Stomach smooth muscle (tissue), 2 donors: ENCODE measurements around the gene GSTA4.
"Not testable (repeated sequence)": the region's sequence is repeated elsewhere in the genome, so short reads cannot be mapped to it uniquely, and the experiment has no call there.

ENCODE experiments used
- H3K27ac ChIP-seq: one replicate; pipeline ENCODE4 v1.7.0; 2013; ENCODE audit warnings: mild to moderate bottlenecking, low read length, inconsistent platforms
- H3K27me3 ChIP-seq, 2 donors: one replicate each; pipeline ENCODE4 v1.7.0; 2013; ENCODE audit warnings: low read length in 2 of 2; ENCODE audit not compliant: insufficient read depth in 2 of 2, control insufficient read depth in 1 of 2
- H3K36me3 ChIP-seq, 2 donors: one replicate each; pipeline ENCODE4 v1.7.0; 2013; ENCODE audit warnings: low read length in 2 of 2; ENCODE audit not compliant: control insufficient read depth in 2 of 2, insufficient read depth in 2 of 2
- H3K4me1 ChIP-seq: one replicate; pipeline ENCODE4 v1.7.0; 2013; ENCODE audit warnings: low read length; ENCODE audit not compliant: control insufficient read depth, insufficient read depth
- H3K4me3 ChIP-seq, 2 donors: one replicate each; pipeline ENCODE4 v1.7.0; 2013; ENCODE audit warnings: low read length in 2 of 2
- H3K9ac ChIP-seq, 2 donors: one replicate each; pipeline ENCODE4 v1.7.0; 2013; ENCODE audit warnings: low read length in 2 of 2, mild to moderate bottlenecking in 1 of 2
- H3K9me3 ChIP-seq, 2 donors: one replicate each; pipeline ENCODE4 v1.7.0; 2013; ENCODE audit warnings: low read length in 2 of 2; ENCODE audit not compliant: control insufficient read depth in 2 of 2
- donor health status: healthy.
- donor health status: Pancreatic carcinoma.

GSTA4 gene

DNA sequence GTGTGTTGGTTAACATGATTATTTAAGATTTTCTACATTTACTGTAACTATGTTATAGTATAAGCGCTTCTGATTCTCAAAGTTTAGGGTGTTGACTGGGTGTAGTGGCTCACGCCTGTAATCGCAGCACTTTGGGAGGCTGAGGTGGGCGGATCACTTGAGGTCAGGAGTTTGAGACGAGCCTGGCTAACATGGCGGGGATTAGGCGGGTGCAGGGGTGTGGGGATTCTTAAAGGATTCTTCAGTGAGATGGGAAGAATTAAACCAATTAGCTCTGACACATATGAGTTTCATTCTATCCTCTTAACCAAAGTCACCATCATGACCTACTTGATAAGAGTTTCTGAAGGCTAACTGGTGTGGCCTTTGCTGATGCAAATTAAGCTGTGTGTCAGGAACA is 39.2 kb downstream of the GSTA4 start:
- no peaks in the 10 kb centered on the region for H3K4me1 ChIP-seq
- no peak overlapping the region for H3K4me3 ChIP-seq

GRCh38 chr6:52953911-52954839 is 40.9 kb downstream of the GSTA4 start:
- Histone ChIP-seq H3K4me1 (no peaks in the 10 kb centered on the region), H3K36me3 (no peaks in the 10 kb centered on the region), H3K27ac (no peak overlapping the region), H3K9ac (no peak overlapping the region), H3K9me3 (no peaks in the 10 kb centered on the region), H3K4me3 (no peak overlapping the region), H3K27me3 (no peaks in the 10 kb centered on the region)

More for the DNA sequence above, 39.2 kb downstream of the GSTA4 start:
- Histone ChIP-seq H3K27ac (no peak overlapping the region), H3K9me3 (no peaks in the 10 kb centered on the region), H3K9ac (no peak overlapping the region), H3K27me3 (no peaks in the 10 kb centered on the region), H3K36me3 (no peaks in the 10 kb centered on the region)

DNA sequence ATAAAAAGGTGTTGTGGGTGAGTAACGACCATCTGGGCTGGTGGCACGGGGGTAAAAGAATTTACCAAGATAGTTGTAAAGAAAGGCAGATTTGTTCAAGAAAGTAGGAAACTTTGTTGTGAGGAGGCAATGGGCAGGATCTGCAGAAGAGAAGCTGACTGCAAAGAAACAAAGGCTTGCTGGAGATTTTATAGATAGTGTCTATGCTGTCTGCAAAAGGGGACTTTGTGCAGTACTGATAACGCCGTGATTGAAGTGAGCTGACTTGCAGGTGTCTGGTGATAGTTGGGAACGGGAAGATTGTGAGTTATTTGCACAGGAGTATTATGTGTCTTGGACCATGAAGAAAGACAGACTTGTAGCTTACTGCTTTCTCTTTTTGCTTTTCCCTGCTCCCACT is 48.8 kb downstream of the GSTA4 start:
- Histone ChIP-seq H3K4me3 (no peak overlapping the region), H3K27me3 (no peaks in the 10 kb centered on the region), H3K9me3 (no peaks in the 10 kb centered on the region), H3K4me1 (no peaks in the 10 kb centered on the region), H3K27ac (no peak overlapping the region), H3K36me3 (no peaks in the 10 kb centered on the region), H3K9ac (no peak overlapping the region)

DNA sequence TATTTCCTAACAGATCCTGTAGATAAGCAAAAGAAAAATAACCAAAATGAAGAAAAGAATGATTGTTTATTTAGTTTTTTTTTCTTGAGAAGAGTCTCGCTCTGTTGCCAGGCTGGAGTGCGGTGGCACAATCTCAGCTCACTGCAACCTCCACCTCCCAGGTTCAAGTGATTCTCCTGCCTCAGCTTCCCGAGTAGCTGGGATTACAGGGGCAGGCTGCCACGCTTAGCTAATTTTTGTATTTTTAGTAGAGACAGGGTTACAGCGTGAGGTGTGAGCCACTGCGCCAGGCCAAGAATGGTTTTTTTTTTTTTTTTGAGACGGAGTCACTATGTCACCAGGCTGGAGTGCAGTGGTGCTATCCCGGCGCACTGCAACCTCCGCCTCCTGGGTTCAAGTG is 52.3 kb downstream of the GSTA4 start:
- H3K9ac ChIP-seq, H3K27ac ChIP-seq, H3K4me3 ChIP-seq, H3K27me3 ChIP-seq, H3K36me3 ChIP-seq, H3K4me1 ChIP-seq, H3K9me3 ChIP-seq: not testable (repeated sequence)

DNA sequence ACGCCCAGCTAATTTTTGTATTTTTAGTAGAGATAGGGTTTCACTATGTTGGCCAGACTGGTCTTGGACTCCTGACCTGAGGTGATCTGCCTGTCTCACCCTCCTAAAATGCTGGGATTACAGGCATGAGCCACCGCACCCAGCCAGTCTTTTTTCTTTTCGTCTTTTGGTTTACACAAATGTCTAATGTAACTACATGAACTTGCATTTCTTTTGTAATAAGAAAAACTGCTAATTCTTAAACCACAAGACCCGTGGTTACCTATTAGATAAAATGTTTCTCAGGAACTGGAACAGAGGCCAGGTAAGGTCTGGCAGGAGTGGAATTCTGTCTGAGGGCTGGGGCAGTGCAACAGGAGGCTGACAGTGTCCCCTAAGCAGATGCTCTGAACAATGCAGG is 52.9 kb downstream of the GSTA4 start:
- Histone ChIP-seq H3K36me3 (no peaks in the 10 kb centered on the region), H3K4me3 (no peak overlapping the region), H3K9me3 (no peaks in the 10 kb centered on the region), H3K9ac (no peak overlapping the region), H3K27ac (no peak overlapping the region), H3K4me1 (no peaks in the 10 kb centered on the region), H3K27me3 (no peaks in the 10 kb centered on the region)

GRCh38 chr6:52937908-52938307 is 57.2 kb downstream of the GSTA4 start:
- Histone ChIP-seq H3K36me3 (no peaks in the 10 kb centered on the region), H3K27ac (no peak overlapping the region), H3K4me1 (no peaks in the 10 kb centered on the region), H3K4me3 (no peak overlapping the region), H3K9me3 (no peaks in the 10 kb centered on the region), H3K27me3 (peaks cover 0 to 2% of the 10 kb centered on the region in 2 donors), H3K9ac (no peak overlapping the region)

- Histone ChIP-seq H3K27me3 (peaks cover 0 to 2% of the 10 kb centered on the region in 2 donors), H3K9ac (no peak overlapping the region), H3K36me3 (no peaks in the 10 kb centered on the region), H3K9me3 (no peaks in the 10 kb centered on the region), H3K4me1 (no peaks in the 10 kb centered on the region), H3K27ac (no peak overlapping the region), H3K4me3 (no peak overlapping the region)
Observed at GRCh38 chr6:52933778-52934177, 61.3 kb downstream of the GSTA4 start.

DNA sequence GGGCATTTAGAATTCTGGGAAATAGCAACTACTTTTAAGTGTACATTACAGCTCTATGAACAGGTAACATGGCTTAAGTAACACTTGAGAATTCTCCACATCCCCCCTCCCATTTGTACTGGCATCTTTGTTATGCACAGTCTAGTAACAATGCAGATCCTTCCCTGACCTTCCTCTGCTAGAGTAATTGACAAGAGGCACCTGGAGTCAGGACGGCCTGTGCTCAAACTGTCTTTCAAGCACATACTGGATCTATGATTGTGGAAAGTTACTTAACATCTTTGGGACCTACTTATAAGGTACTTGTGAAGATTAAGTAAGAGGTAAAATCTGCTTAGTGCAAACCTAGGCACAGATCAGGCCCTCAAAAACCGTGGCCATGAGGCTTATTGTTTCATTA is 63.7 kb downstream of the GSTA4 start:
- H3K27me3 ChIP-seq = peaks cover 0 to 2% of the 10 kb centered on the region in 2 donors
- H3K9me3 ChIP-seq = no peaks in the 10 kb centered on the region
- no peaks in the 10 kb centered on the region for H3K36me3 ChIP-seq
- H3K4me1 ChIP-seq = no peaks in the 10 kb centered on the region
- no peak overlapping the region for H3K27ac ChIP-seq
- H3K9ac ChIP-seq = no peak overlapping the region
- H3K4me3 ChIP-seq = no peak overlapping the region

- Histone ChIP-seq H3K27ac (no peak overlapping the region), H3K4me1 (no peaks in the 10 kb centered on the region)
Observed at GRCh38 chr6:52929321-52930164, 65.5 kb downstream of the GSTA4 start.

More at GRCh38 chr6:52929321-52930164, 65.5 kb downstream of the GSTA4 start:
- H3K27me3 ChIP-seq = peaks cover 0 to 2% of the 10 kb centered on the region in 2 donors
- no peak overlapping the region for H3K9ac ChIP-seq
- H3K4me3 ChIP-seq = no peak overlapping the region
- H3K36me3 ChIP-seq = no peaks in the 10 kb centered on the region
- H3K9me3 ChIP-seq = no peaks in the 10 kb centered on the region
